Keratinocyte (primary cell): Measurements from ENCODE around the gene NFYC. TPM values are rescaled to one million over a fixed set of nuclear protein-coding genes. Genes with fewer than 3 reads are reported as not detected.
A peak's percentile ranks its signal among the peaks of the same experiment; 100 is the strongest.

Source experiments
- DNase-seq: peaks from one replicate; pipeline ENCODE4 v3.0.0-alpha.2; 2011; ENCODE audit warnings: low read depth, missing footprints, low spot score
- FAIRE-seq: peaks from 2 replicates; lab custom pipeline; 2011; peaks lifted over from hg19 to GRCh38; lab: Jason Lieb, UNC
- H2AFZ ChIP-seq: 2 replicates; pipeline ENCODE4 v1.6.0; 2012; ENCODE audit warnings: low read length, control low read depth, inconsistent platforms; ENCODE audit not compliant: control insufficient read depth
- H3K27ac ChIP-seq: 2 replicates; pipeline ENCODE4 v1.5.1; 2011; ENCODE audit warnings: low read length; ENCODE audit not compliant: control insufficient read depth, insufficient read depth
- H3K27me3 ChIP-seq: 3 replicates; pipeline ENCODE4 v1.6.0; 2011; ENCODE audit warnings: low read length; ENCODE audit not compliant: control insufficient read depth, insufficient read depth; ENCODE audit errors: extremely low read depth
- H3K36me3 ChIP-seq, 2 experiments: 2 replicates in 1 of 2; 3 replicates in 1 of 2; pipeline ENCODE4 v1.5.1; 2011; ENCODE audit warnings: low read length in 2 of 2, mild to moderate bottlenecking in 1 of 2; ENCODE audit not compliant: control insufficient read depth in 2 of 2, insufficient read depth in 2 of 2; ENCODE audit errors: extremely low read depth in 1 of 2
- H3K4me1 ChIP-seq: 3 replicates; pipeline ENCODE4 v1.5.1; 2011; ENCODE audit warnings: low read length; ENCODE audit not compliant: control insufficient read depth, insufficient read depth; ENCODE audit errors: extremely low read depth
- H3K4me2 ChIP-seq: 3 replicates; pipeline ENCODE4 v1.6.0; 2011; ENCODE audit warnings: low read depth, low read length; ENCODE audit not compliant: control insufficient read depth, insufficient read depth; ENCODE audit errors: extremely low read depth
- H3K4me3 ChIP-seq, 3 experiments: fragments of 200-600 bp in 1 of 3; sonication (generic) in 1 of 3; 2 replicates in 2 of 3; 3 replicates in 1 of 3; pipeline ENCODE4 v1.5.1; 2011 to 2016; ENCODE audit warnings: low read length in 3 of 3, mild to moderate bottlenecking in 3 of 3, control low read depth in 2 of 3, inconsistent platforms in 1 of 3, low read depth in 1 of 3, mixed read lengths in 1 of 3, mixed run types in 1 of 3, moderate library complexity in 1 of 3; ENCODE audit not compliant: control insufficient read depth in 2 of 3, insufficient read depth in 2 of 3; ENCODE audit errors: extremely low read depth in 1 of 3
- H3K79me2 ChIP-seq: 2 replicates; pipeline ENCODE4 v1.6.0; 2012; ENCODE audit warnings: low read length; ENCODE audit not compliant: control insufficient read depth, insufficient read depth
- H3K9ac ChIP-seq: 3 replicates; pipeline ENCODE4 v1.6.0; 2011; ENCODE audit warnings: low read length; ENCODE audit not compliant: control insufficient read depth, insufficient read depth; ENCODE audit errors: extremely low read depth
- H3K9me1 ChIP-seq: 3 replicates; pipeline ENCODE4 v1.6.0; 2011; ENCODE audit warnings: low read length; ENCODE audit not compliant: control insufficient read depth, insufficient read depth; ENCODE audit errors: extremely low read depth
- H3K9me3 ChIP-seq: 2 replicates; pipeline ENCODE4 v1.5.1; 2012; ENCODE audit warnings: low read depth, low read length; ENCODE audit not compliant: control insufficient read depth
- H4K20me1 ChIP-seq: 3 replicates; pipeline ENCODE4 v1.6.0; 2011; ENCODE audit warnings: low read length; ENCODE audit not compliant: control insufficient read depth, insufficient read depth; ENCODE audit errors: extremely low read depth
- CTCF ChIP-seq, 3 experiments: IDR thresholded peaks in 1 of 3; conservative IDR thresholded peaks in 1 of 3; optimal IDR thresholded peaks in 1 of 3; 2 replicates in 2 of 3; 3 replicates in 1 of 3; pipeline versions ENCODE3 to v1.5.1; 2011; ENCODE audit warnings: low read length in 3 of 3, mild to moderate bottlenecking in 3 of 3, moderate library complexity in 2 of 3, control low read depth in 1 of 3, inconsistent platforms in 1 of 3; ENCODE audit not compliant: insufficient read depth in 2 of 3; ENCODE audit errors: extremely low read depth in 1 of 3
- EZH2 ChIP-seq: IDR thresholded peaks from one replicate; pipeline ENCODE4 v1.6.1; 2012; ENCODE audit warnings: inconsistent platforms, mild to moderate bottlenecking, low read length, moderate library complexity
- dilution Hi-C: fragments of 300-500 bp; cut with MboI; formaldehyde crosslinking; loops from one replicate; pipeline ENCODE4 v1.7.0; 2020; ENCODE audit warnings: low sequenced_read_pairs; ENCODE audit not compliant: extremely low pct_ligation_motif_present
- polyA plus RNA-seq, 5 experiments: library from polyadenylated mRNA; depleted of rRNA in 3 of 5; stranded (reverse) in 3 of 5; stranded (forward) in 1 of 5; unstranded in 1 of 5; fragments of >200 nt; gene quantifications; 1 replicate in 1 of 5; 2 replicates in 3 of 5; 3 replicates in 1 of 5; pipeline versions ENCODE4 v1.2.1 to v1.2.3, GENCODE V29; 2011 to 2012; ENCODE audit warnings: missing spikeins in 2 of 5, low read depth in 1 of 5, low replicate concordance in 1 of 5

Gene NFYC
- polyA plus RNA-seq, 1 donor (not counting 4 experiments of a cell fraction or from before 2014, with no cell fraction given), result 32.4 TPM

- Histone ChIP-seq H3K27me3 (peaks cover 50% of the 10 kb centered on the region), H3K9me3 (no peaks in the 10 kb centered on the region), H3K4me1 (peaks cover 3% of the 10 kb centered on the region), H4K20me1 (no peaks in the 10 kb centered on the region), H3K79me2 (no peaks in the 10 kb centered on the region), H3K9ac (no peak overlapping the region), H3K4me3 (no peak overlapping the region), H3K9me1 (no peaks in the 10 kb centered on the region), H3K4me2 (no peak overlapping the region), H3K27ac (no peak overlapping the region), H2AFZ (no peak overlapping the region), H3K36me3 (no peaks in the 10 kb centered on the region)
- no peak for FAIRE-seq
- dilution Hi-C loops, result no loop called here
- no peak for TF ChIP-seq CTCF (optimal IDR thresholded peaks at IDR 0.05 in 1 of 3, IDR thresholded peaks at IDR 0.05 in 1 of 3, conservative IDR thresholded peaks at IDR 0.05 in 1 of 3; ENCODE audit: extremely low read depth in 1 of 3, insufficient read depth in 2 of 3, low read length in 3 of 3)
- peak; percentile 69 for TF ChIP-seq EZH2
- DNase-seq, result no peak
These were observed 93.3 kb downstream of the NFYC start for GRCh38 chr1:40784771-40785151.

- Histone ChIP-seq H3K4me3 (no peak overlapping the region), H2AFZ (no peak overlapping the region), H3K27ac (no peak overlapping the region), H3K4me2 (no peak overlapping the region), H3K36me3 (no peaks in the 10 kb centered on the region), H3K9me1 (no peaks in the 10 kb centered on the region), H4K20me1 (no peaks in the 10 kb centered on the region), H3K4me1 (peaks cover 3% of the 10 kb centered on the region), H3K9ac (no peak overlapping the region), H3K27me3 (peaks cover 50% of the 10 kb centered on the region), H3K79me2 (no peaks in the 10 kb centered on the region), H3K9me3 (no peaks in the 10 kb centered on the region)
- TF ChIP-seq CTCF (optimal IDR thresholded peaks at IDR 0.05 in 1 of 3, IDR thresholded peaks at IDR 0.05 in 1 of 3, conservative IDR thresholded peaks at IDR 0.05 in 1 of 3; ENCODE audit: extremely low read depth in 1 of 3, insufficient read depth in 2 of 3, low read length in 3 of 3) (no peak), EZH2 (no peak)
- FAIRE-seq, result no peak
- DNase-seq, result no peak
- dilution Hi-C loops, result no loop called here
These were observed 93.9 kb downstream of the NFYC start for GRCh38 chr1:40785446-40785845.
